ENCODE measurements around the gene ADNP.

ADNP gene

DNA sequence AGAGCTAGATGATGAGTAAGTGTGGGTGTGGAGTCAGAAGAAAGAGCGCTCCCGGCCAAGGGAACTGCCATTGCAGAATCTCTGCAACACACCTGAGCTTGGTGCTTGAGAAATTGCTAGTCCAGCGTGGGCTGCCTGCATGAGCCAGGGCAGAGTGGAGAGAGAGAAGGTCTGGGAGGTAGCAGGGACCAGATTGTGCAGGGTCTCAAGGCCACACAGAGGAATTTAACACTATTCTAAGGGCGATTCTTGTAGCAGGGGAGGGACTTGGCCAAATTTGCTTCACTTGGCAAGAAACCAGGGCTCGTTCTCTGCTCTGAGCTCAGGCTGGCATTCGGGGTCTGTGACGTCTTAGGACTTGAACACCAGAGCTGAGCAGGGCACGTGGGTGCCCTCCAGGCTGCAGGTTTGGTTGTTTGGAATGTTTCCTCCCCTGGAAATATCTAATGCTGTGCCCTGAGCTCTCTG is 82.9 kb downstream of the ADNP start:
- Histone ChIP-seq H3K23ac (ENCODE audit: low read length) (no peak overlapping the region), H2BK5ac (ENCODE audit: low read length) (no peak overlapping the region)
- no CpG with 5 or more reads among the region's 8 CpGs for WGBS (ENCODE audit: extremely low coverage, insufficient coverage, low lambda C conversion rate)

DNA sequence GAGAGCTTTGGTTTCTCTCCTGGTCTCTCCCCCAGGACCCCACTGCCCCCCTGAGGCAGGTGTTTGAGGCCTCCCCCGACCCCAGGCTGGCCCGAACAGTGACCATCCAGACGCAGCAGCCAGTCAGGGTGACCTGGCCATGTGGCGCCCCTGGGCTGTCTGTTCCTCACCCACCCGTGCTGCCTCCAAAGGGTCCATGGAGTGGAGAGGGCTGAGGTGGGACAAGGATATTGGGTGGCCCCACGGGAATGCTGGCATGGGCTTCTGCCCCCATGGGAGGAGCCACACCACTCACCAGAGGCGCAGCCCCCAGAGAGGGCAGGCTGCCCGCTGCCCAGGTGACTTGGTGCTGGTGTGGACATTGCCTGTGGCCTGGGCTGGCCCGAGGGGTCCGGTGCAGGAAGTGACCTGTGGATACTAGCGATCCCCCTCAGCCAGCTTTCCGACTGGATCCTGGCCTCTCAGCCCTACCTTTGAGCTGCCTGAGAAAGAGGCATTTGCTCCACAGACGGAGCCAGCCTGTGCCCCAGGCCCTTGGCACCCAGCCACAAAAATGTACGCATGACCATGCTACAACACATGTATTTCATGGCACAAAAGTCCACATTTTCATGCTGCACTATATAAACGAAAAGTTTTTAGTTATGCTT is 85.5 kb downstream of the ADNP start:
- DNase-seq, result no peak
- no peak overlapping the region for H4K5ac ChIP-seq (ENCODE audit: low read length)
- no peaks in the 10 kb centered on the region for H3K79me2 ChIP-seq (ENCODE audit: control insufficient read depth, insufficient read depth, low read length)
- H3K27me3 ChIP-seq (ENCODE audit: insufficient read depth, low read length, poor library complexity), result no peaks in the 10 kb centered on the region
- no peak overlapping the region for H3K23ac ChIP-seq (ENCODE audit: low read length)
- H3K4ac ChIP-seq (ENCODE audit: low read depth, low read length), result no peak overlapping the region
- no peak overlapping the region for H3K4me2 ChIP-seq (ENCODE audit: low read length)
- no peak overlapping the region for H2BK5ac ChIP-seq (ENCODE audit: low read length)
- no peaks in the 10 kb centered on the region for H3K4me1 ChIP-seq (ENCODE audit: control insufficient read depth, low read depth, low read length)
- no peak overlapping the region for H3K4me3 ChIP-seq (ENCODE audit: low read length)
- no peaks in the 10 kb centered on the region for H3K79me1 ChIP-seq (ENCODE audit: low read length)
- no peak overlapping the region for H2BK120ac ChIP-seq (ENCODE audit: low read depth, low read length)
- H3K18ac ChIP-seq (ENCODE audit: low read length), result no peak overlapping the region
- no peak overlapping the region for H3K9ac ChIP-seq (ENCODE audit: low read length)
- H4K8ac ChIP-seq (ENCODE audit: low read depth, low read length), result no peak overlapping the region
- H3K36me3 ChIP-seq (ENCODE audit: control insufficient read depth, insufficient read depth, low read length), result no peaks in the 10 kb centered on the region
- H2AK5ac ChIP-seq (ENCODE audit: low read length), result no peak overlapping the region
- H3K27ac ChIP-seq (ENCODE audit: low read depth, low read length), result no peak overlapping the region
- H3K56ac ChIP-seq (ENCODE audit: low read length), result no peak overlapping the region
- WGBS (ENCODE audit: extremely low coverage, insufficient coverage, low lambda C conversion rate), result no CpG with 5 or more reads among the region's 15 CpGs
- no peak overlapping the region for H2BK15ac ChIP-seq (replicated peaks; ENCODE audit: low read depth)

More for the DNA sequence above, 82.9 kb downstream of the ADNP start:
- Histone ChIP-seq H3K56ac (ENCODE audit: low read length) (no peak overlapping the region), H2BK15ac (replicated peaks; ENCODE audit: low read depth) (no peak overlapping the region), H2BK120ac (ENCODE audit: low read depth, low read length) (no peak overlapping the region), H3K79me2 (ENCODE audit: control insufficient read depth, insufficient read depth, low read length) (no peaks in the 10 kb centered on the region), H3K18ac (ENCODE audit: low read length) (no peak overlapping the region), H3K27ac (ENCODE audit: low read depth, low read length) (no peak overlapping the region), H3K79me1 (ENCODE audit: low read length) (no peaks in the 10 kb centered on the region), H3K4me1 (ENCODE audit: control insufficient read depth, low read depth, low read length) (peaks cover 3% of the 10 kb centered on the region), H3K4me3 (ENCODE audit: low read length) (no peak overlapping the region), H4K8ac (ENCODE audit: low read depth, low read length) (no peak overlapping the region), H3K4ac (ENCODE audit: low read depth, low read length) (no peak overlapping the region), H3K9ac (ENCODE audit: low read length) (no peak overlapping the region), H3K27me3 (ENCODE audit: insufficient read depth, low read length, poor library complexity) (no peaks in the 10 kb centered on the region), H4K5ac (ENCODE audit: low read length) (no peak overlapping the region), H2AK5ac (ENCODE audit: low read length) (no peak overlapping the region), H3K4me2 (ENCODE audit: low read length) (no peak overlapping the region), H3K36me3 (ENCODE audit: control insufficient read depth, insufficient read depth, low read length) (no peaks in the 10 kb centered on the region)
- no peak for DNase-seq

DNA sequence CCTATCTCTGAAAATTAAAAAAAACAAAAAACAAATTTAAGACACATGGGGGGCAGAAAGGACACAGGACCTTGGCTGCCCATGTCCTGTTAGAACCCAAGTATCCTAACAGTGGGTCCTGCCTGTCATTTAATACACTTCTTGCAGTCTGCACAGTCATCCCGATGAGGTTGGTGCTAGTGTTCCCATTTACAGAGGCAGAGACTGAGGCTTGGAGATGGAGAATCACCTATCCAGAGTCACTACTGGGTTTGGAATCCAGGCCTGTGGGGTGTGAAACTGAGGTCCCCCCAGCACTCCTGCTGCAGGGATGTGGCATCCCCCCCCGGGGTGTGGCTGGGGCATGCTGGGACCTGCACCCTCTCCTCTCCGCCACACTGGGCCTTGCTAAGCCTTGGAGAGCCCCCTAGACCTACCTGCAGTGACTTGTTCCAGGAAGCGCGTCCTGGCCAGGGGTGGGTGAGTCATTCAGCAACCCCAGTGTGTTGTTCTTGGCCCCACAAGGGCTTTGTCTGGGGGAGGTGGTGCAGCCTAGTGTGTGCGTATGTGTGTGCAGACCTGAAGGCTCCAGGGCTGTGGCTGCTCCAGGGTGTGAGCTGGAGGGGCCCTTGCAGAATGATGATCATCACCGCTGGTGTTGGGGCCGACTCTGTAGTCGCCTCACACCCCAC is 86.7 kb downstream of the ADNP start:
- H3K27ac ChIP-seq (ENCODE audit: low read depth, low read length), result no peak overlapping the region
- H3K18ac ChIP-seq (ENCODE audit: low read length), result no peak overlapping the region
- H4K8ac ChIP-seq (ENCODE audit: low read depth, low read length), result no peak overlapping the region
- no CpG with 5 or more reads among the region's 9 CpGs for WGBS (ENCODE audit: extremely low coverage, insufficient coverage, low lambda C conversion rate)
- H3K36me3 ChIP-seq (ENCODE audit: control insufficient read depth, insufficient read depth, low read length), result no peaks in the 10 kb centered on the region
- no peak for DNase-seq
- H3K79me2 ChIP-seq (ENCODE audit: control insufficient read depth, insufficient read depth, low read length), result no peaks in the 10 kb centered on the region
- no peak overlapping the region for H3K4me2 ChIP-seq (ENCODE audit: low read length)
- H3K9ac ChIP-seq (ENCODE audit: low read length), result no peak overlapping the region
- H2BK120ac ChIP-seq (ENCODE audit: low read depth, low read length), result no peak overlapping the region
- no peak overlapping the region for H2BK5ac ChIP-seq (ENCODE audit: low read length)
- no peak overlapping the region for H3K4ac ChIP-seq (ENCODE audit: low read depth, low read length)
- H3K4me1 ChIP-seq (ENCODE audit: control insufficient read depth, low read depth, low read length), result no peaks in the 10 kb centered on the region
- no peak overlapping the region for H3K4me3 ChIP-seq (ENCODE audit: low read length)
- no peaks in the 10 kb centered on the region for H3K27me3 ChIP-seq (ENCODE audit: insufficient read depth, low read length, poor library complexity)
- no peak overlapping the region for H4K5ac ChIP-seq (ENCODE audit: low read length)
- H3K23ac ChIP-seq (ENCODE audit: low read length), result no peak overlapping the region
- no peak overlapping the region for H3K56ac ChIP-seq (ENCODE audit: low read length)
- H2BK15ac ChIP-seq (replicated peaks; ENCODE audit: low read depth), result no peak overlapping the region
- no peak overlapping the region for H2AK5ac ChIP-seq (ENCODE audit: low read length)
- no peaks in the 10 kb centered on the region for H3K79me1 ChIP-seq (ENCODE audit: low read length)

DNA sequence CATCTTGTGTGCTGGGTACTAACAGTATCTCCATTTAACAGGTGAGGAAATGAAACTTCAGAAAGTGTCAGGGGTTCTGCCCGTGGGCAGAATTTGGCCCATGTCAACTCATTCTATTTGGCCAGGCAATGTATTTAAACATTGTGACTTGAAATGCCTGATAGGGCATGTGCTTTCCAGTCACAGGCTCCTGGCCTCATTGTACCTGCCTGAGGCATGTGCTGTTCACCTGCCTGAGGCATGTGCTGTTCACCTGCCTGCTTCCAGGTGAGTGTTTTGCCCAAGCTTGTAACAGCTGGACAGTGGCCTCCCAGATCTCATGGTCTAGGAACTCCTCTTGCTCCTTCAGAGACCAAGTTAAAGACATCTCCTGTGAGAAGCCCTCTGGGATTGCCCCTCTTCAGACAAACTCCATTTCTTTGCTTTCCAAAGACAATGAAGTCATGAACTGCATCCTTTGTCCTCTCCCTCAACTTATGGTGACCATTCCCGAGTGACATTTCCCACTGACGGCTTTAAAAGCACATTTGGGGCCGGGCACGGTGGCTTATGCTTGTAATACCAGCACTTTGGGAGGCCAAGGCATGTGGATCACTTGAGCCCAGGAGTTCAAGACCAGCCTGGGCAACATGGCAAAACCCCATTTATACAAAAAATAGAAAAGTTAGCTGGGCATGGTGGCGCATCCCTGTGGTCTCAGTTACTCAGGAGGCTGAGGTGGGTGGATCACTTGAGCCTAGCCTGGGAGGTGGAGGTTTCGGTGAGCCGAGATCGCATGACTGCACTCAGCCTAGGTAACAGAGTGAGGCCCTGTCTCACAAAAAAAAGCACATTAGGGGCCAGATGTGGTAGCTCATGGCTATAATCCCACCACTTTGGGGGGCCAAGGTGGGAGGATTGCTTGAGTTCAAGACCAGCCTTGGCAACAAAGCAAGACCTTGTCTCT is 87.6 kb downstream of the ADNP start:
- H3K79me2 ChIP-seq (ENCODE audit: control insufficient read depth, insufficient read depth, low read length), result no peaks in the 10 kb centered on the region
- H3K4ac ChIP-seq (ENCODE audit: low read depth, low read length), result no peak overlapping the region
- no peak overlapping the region for H3K4me3 ChIP-seq (ENCODE audit: low read length)
- H3K56ac ChIP-seq (ENCODE audit: low read length), result no peak overlapping the region
- H3K18ac ChIP-seq (ENCODE audit: low read length), result no peak overlapping the region
- no peaks in the 10 kb centered on the region for H3K27me3 ChIP-seq (ENCODE audit: insufficient read depth, low read length, poor library complexity)
- H4K5ac ChIP-seq (ENCODE audit: low read length), result no peak overlapping the region
- H3K36me3 ChIP-seq (ENCODE audit: control insufficient read depth, insufficient read depth, low read length), result no peaks in the 10 kb centered on the region
- no peak overlapping the region for H2BK15ac ChIP-seq (replicated peaks; ENCODE audit: low read depth)
- H3K23ac ChIP-seq (ENCODE audit: low read length), result no peak overlapping the region
- no peak for DNase-seq
- H2BK5ac ChIP-seq (ENCODE audit: low read length), result no peak overlapping the region
- H3K9ac ChIP-seq (ENCODE audit: low read length), result no peak overlapping the region
- H3K4me2 ChIP-seq (ENCODE audit: low read length), result no peak overlapping the region
- no peaks in the 10 kb centered on the region for H3K4me1 ChIP-seq (ENCODE audit: control insufficient read depth, low read depth, low read length)
- no peak overlapping the region for H2AK5ac ChIP-seq (ENCODE audit: low read length)
- H2BK120ac ChIP-seq (ENCODE audit: low read depth, low read length), result no peak overlapping the region
- no peak overlapping the region for H3K27ac ChIP-seq (ENCODE audit: low read depth, low read length)
- H3K79me1 ChIP-seq (ENCODE audit: low read length), result no peaks in the 10 kb centered on the region
- no CpG with 5 or more reads among the region's 9 CpGs for WGBS (ENCODE audit: extremely low coverage, insufficient coverage, low lambda C conversion rate)
- no peak overlapping the region for H4K8ac ChIP-seq (ENCODE audit: low read depth, low read length)

DNA sequence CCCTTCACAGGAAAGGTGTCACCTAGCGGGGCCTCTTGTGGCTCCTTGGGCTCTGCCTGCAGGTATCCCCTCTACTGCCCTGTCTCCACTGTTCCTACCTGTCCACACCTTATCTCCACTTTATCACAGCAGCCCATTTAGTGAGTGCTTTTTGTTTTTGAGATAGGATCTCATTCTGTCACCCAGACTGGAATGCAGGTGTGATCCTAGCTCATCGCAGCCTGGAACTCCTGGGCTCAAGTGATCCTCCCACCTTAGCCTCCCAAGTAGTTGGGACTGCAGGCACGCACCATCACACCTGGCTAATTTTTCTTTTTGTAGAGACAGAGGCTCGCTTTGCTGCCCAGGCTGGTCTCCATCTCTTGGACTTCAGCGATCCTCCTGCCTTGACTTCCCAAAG is 88.4 kb downstream of the ADNP start:
- no peak overlapping the region for H4K8ac ChIP-seq (ENCODE audit: low read depth, low read length)
- H3K4me2 ChIP-seq (ENCODE audit: low read length), result no peak overlapping the region
- H3K79me2 ChIP-seq (ENCODE audit: control insufficient read depth, insufficient read depth, low read length), result no peaks in the 10 kb centered on the region
- no peak overlapping the region for H2AK5ac ChIP-seq (ENCODE audit: low read length)
- no peak overlapping the region for H2BK120ac ChIP-seq (ENCODE audit: low read depth, low read length)
- no CpG with 5 or more reads among the region's 5 CpGs for WGBS (ENCODE audit: extremely low coverage, insufficient coverage, low lambda C conversion rate)
- no peak overlapping the region for H3K4me3 ChIP-seq (ENCODE audit: low read length)
- H3K79me1 ChIP-seq (ENCODE audit: low read length), result no peaks in the 10 kb centered on the region
- H3K9ac ChIP-seq (ENCODE audit: low read length), result no peak overlapping the region
- H3K27ac ChIP-seq (ENCODE audit: low read depth, low read length), result no peak overlapping the region
- H3K56ac ChIP-seq (ENCODE audit: low read length), result no peak overlapping the region
- H3K18ac ChIP-seq (ENCODE audit: low read length), result no peak overlapping the region
- no peak overlapping the region for H3K4ac ChIP-seq (ENCODE audit: low read depth, low read length)
- H3K27me3 ChIP-seq (ENCODE audit: insufficient read depth, low read length, poor library complexity), result no peaks in the 10 kb centered on the region
- no peak for DNase-seq
- H3K36me3 ChIP-seq (ENCODE audit: control insufficient read depth, insufficient read depth, low read length), result no peaks in the 10 kb centered on the region
- H3K4me1 ChIP-seq (ENCODE audit: control insufficient read depth, low read depth, low read length), result no peaks in the 10 kb centered on the region
- no peak overlapping the region for H3K23ac ChIP-seq (ENCODE audit: low read length)
- H2BK5ac ChIP-seq (ENCODE audit: low read length), result no peak overlapping the region
- H4K5ac ChIP-seq (ENCODE audit: low read length), result no peak overlapping the region
- H2BK15ac ChIP-seq (replicated peaks; ENCODE audit: low read depth), result no peak overlapping the region

All from mesendoderm (in vitro differentiated cells).